Mammary epithelial cell (primary cell): Measurements from ENCODE around the gene LPP.

Source experiments
- EZH2 ChIP-seq: IDR thresholded peaks from 2 replicates; pipeline ENCODE4 v1.6.1; 2012; ENCODE audit warnings: low read length, inconsistent platforms, borderline replicate concordance
- TF ChIP-seq, protein P1 (sequence below), 2 donors: IDR thresholded peaks in 1 of 2; conservative IDR thresholded peaks in 1 of 2; 2 replicates each; pipeline ENCODE4 v1.5.1; 2011 to 2012; ENCODE audit warnings: inconsistent platforms in 2 of 2, low read length in 2 of 2, mild to moderate bottlenecking in 2 of 2, control low read depth in 1 of 2, low read depth in 1 of 2; ENCODE audit not compliant: insufficient read depth in 1 of 2; ENCODE audit errors: extremely low read depth in 1 of 2

DNA sequence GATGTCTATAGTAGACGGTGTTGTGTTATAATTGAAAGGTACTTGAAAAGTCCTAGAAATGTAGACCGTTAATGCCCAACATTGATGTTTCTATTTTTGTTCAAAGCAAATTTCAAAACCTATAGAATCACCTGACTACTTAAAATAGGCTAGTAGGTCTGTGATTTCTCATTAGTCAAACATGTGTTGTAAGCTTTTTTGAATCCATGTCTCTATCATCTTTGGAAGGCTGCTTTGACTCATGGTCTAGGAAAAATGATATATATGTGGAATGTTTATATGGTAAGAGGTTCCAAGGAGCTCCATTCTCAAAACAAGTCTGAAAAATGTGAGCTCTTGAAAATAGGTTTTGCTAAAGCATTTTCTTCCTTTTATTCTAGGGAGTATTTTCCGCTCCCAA is 375.3 kb downstream of the LPP start:
- TF ChIP-seq, protein P1, sequence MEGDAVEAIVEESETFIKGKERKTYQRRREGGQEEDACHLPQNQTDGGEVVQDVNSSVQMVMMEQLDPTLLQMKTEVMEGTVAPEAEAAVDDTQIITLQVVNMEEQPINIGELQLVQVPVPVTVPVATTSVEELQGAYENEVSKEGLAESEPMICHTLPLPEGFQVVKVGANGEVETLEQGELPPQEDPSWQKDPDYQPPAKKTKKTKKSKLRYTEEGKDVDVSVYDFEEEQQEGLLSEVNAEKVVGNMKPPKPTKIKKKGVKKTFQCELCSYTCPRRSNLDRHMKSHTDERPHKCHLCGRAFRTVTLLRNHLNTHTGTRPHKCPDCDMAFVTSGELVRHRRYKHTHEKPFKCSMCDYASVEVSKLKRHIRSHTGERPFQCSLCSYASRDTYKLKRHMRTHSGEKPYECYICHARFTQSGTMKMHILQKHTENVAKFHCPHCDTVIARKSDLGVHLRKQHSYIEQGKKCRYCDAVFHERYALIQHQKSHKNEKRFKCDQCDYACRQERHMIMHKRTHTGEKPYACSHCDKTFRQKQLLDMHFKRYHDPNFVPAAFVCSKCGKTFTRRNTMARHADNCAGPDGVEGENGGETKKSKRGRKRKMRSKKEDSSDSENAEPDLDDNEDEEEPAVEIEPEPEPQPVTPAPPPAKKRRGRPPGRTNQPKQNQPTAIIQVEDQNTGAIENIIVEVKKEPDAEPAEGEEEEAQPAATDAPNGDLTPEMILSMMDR (conservative IDR thresholded peaks at IDR 0.05 in 1 of 2, IDR thresholded peaks at IDR 0.05 in 1 of 2; ENCODE audit: extremely low read depth in 1 of 2, insufficient read depth in 1 of 2, low read depth in 1 of 2, low read length in 2 of 2) = no peak
- no peak for TF ChIP-seq EZH2
